AG04450 (cell line): ENCODE results near the gene ADAMTS15. TPM values are rescaled to one million over a fixed set of nuclear protein-coding genes. Genes with fewer than 3 reads are reported as not detected.
A peak's percentile ranks its signal among the peaks of the same experiment; 100 is the strongest.

Experiments used
- CTCF ChIA-PET: fragments of 300-600, 350-600 bp; formaldehyde crosslinking; extraction: SDS; loops from one replicate; lab custom pipeline; 2022; ENCODE audit warnings: antibody characterized with exemption, inconsistent platforms; lab: Charles Lee
- POLR2A ChIA-PET: fragments of 350-600 bp; formaldehyde crosslinking; extraction: SDS; loops from one replicate; lab custom pipeline; 2021; ENCODE audit warnings: antibody characterized with exemption, inconsistent platforms; lab: Yijun Ruan, JAX
- DNase-seq: peaks from one replicate; pipeline ENCODE4 v3.0.0-alpha.2; 2011; ENCODE audit warnings: low read depth, low spot score
- H3K27ac ChIP-seq: one replicate; pipeline ENCODE4 v1.5.1; 2012; ENCODE audit warnings: low read depth, low read length, control low read depth
- H3K27me3 ChIP-seq: one replicate; pipeline ENCODE4 v1.6.0; 2012; ENCODE audit warnings: low read length; ENCODE audit not compliant: control insufficient read depth, insufficient read depth
- H3K4me3 ChIP-seq: 2 replicates; pipeline ENCODE4 v1.5.1; 2011; ENCODE audit warnings: mild to moderate bottlenecking, low read depth, low read length, control low read depth
- H3K9me3 ChIP-seq: 2 replicates; pipeline ENCODE4 v1.5.1; 2012; ENCODE audit warnings: low read length; ENCODE audit not compliant: control insufficient read depth, insufficient read depth
- polyA plus RNA-seq: library from polyadenylated mRNA; depleted of rRNA; stranded (reverse); fragments of >200 nt; gene quantifications from 2 replicates; pipeline ENCODE4 v1.2.3, GENCODE V29; 2011
- TF ChIP-seq, protein P1 (sequence below): IDR thresholded peaks from 2 replicates; pipeline ENCODE4 v1.5.1; 2011; ENCODE audit warnings: low read depth, low read length, control low read depth, inconsistent platforms

Gene ADAMTS15
- polyA plus RNA-seq, 1 experiment: 5.8 TPM

DNA sequence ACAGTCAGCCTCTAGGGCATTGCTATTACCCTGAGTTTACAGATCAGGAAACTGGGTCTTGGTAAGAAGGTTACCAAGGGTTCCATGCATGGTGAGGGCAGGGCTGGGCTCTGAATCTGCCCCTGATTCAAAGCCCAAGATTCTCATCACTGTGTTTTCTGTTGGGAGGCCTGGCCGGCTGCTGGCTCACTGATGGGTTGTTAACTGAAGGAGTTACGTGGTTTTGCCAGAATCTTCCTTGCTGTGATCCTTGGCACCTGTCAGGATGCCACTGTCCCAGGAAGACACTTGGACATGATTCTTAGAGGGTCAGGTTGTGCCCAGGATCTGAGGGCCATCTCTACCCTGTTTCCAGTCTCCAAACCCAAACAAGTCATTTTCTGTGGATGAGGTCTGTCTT lies 61.5 kb downstream of the ADAMTS15 start:
- Histone ChIP-seq H3K9me3 (peaks cover 11% of the 10 kb centered on the region), H3K27me3 (no peaks in the 10 kb centered on the region), H3K27ac (peak overlapping the region; percentile 43), H3K4me3 (no peak overlapping the region)
- no peak for DNase-seq
- ChIA-PET POLR2A (interaction anchor here (1.5 kb wide), 1 partner anchor 13 kb away, joined by 6 read pairs; no protein-coding TSS in a partner anchor), CTCF (interaction anchor here (1.0 to 2.0 kb wide), 2 partner anchors 14 to 75 kb away, joined by 3 to 5 read pairs; no protein-coding TSS in a partner anchor)
- TF ChIP-seq, protein P1, sequence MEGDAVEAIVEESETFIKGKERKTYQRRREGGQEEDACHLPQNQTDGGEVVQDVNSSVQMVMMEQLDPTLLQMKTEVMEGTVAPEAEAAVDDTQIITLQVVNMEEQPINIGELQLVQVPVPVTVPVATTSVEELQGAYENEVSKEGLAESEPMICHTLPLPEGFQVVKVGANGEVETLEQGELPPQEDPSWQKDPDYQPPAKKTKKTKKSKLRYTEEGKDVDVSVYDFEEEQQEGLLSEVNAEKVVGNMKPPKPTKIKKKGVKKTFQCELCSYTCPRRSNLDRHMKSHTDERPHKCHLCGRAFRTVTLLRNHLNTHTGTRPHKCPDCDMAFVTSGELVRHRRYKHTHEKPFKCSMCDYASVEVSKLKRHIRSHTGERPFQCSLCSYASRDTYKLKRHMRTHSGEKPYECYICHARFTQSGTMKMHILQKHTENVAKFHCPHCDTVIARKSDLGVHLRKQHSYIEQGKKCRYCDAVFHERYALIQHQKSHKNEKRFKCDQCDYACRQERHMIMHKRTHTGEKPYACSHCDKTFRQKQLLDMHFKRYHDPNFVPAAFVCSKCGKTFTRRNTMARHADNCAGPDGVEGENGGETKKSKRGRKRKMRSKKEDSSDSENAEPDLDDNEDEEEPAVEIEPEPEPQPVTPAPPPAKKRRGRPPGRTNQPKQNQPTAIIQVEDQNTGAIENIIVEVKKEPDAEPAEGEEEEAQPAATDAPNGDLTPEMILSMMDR: no peak

DNA sequence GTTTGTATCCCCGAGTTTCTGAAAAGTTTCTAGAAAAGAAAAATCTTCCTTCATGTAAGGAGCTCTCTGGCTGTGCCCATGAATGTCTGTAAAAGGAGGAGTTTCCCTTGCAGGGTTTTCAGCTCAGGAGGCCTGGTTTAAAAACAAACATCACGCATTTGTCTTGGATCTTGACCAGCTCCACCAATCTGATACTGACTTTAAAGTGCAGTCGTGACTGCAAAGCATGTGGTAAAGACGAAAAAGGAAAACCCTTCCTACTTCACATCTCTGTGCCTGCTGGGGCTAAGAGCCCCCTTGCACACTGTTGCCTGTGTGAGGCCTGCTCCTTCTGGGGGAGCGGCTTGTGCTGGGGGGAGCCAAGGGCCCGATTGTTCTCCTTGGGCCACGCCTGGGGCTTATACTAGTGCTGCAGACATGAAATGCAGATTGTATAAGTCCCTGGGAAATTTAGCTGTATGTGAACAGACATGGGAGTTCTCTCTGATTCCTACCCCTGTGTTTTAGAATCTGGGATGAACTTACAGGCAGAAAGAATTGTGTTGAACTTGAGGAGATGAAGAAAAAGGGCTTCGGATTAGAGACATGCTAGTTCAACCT lies 62.1 kb downstream of the ADAMTS15 start:
- TF ChIP-seq, protein P1: no peak
- no peak for DNase-seq
- Histone ChIP-seq H3K4me3 (no peak overlapping the region), H3K9me3 (peaks cover 11% of the 10 kb centered on the region), H3K27me3 (no peaks in the 10 kb centered on the region), H3K27ac (peak overlapping the region; percentile 43)
- POLR2A ChIA-PET: interaction anchor here (1.5 kb wide), 1 partner anchor 12 kb away, joined by 6 read pairs; no protein-coding TSS in a partner anchor
- CTCF ChIA-PET: interaction anchor here (0.6 to 2.0 kb wide), 3 partner anchors 15 to 125 kb away, joined by 3 to 5 read pairs (median 3); no protein-coding TSS in a partner anchor

DNA sequence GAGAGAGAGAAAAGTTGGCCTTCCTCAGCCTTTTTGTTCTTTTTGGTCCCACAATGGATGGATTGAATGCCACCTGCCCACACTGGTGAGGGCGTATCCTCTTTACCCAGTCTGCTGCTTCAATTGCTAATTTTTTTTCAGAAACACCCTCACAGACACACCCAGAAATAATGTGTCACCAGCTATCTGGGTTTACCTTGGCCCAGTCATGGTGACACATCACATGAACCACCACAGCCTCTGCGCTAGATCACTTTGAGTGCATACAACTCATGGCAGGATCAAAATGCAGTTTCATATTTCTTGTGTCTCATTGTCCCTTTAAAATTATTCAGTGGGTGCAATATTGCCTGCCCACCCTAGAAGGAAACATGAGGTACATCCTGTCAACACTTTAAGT lies 63.3 kb downstream of the ADAMTS15 start:
- Histone ChIP-seq H3K27ac (no peak overlapping the region), H3K27me3 (no peaks in the 10 kb centered on the region), H3K4me3 (no peak overlapping the region), H3K9me3 (peaks cover 11% of the 10 kb centered on the region)
- DNase-seq: no peak
- ChIA-PET CTCF (no interaction called here), POLR2A (no interaction called here)
- TF ChIP-seq, protein P1: no peak

DNA sequence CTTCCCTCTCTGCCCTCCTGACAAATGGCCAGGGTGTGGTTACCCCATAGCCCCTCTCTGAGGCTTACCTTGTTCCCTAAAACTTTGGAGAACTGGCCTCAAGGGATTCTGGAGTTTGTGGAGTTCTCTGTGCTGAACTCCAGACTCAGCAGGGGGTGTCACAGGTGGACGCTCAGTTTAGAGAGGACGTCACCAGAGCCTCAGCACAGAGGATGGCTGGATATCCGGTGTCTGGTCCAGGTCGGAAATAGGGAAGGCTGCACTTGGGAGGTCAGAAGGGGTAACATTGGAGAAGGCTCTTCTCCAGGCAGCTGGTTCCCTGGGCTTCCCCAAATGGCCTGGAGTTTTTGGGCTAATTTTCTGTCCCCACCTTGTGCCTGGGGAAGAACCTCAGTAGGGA lies 64.2 kb downstream of the ADAMTS15 start:
- TF ChIP-seq, protein P1: no peak
- H3K27me3 ChIP-seq: no peaks in the 10 kb centered on the region
- H3K9me3 ChIP-seq: peaks cover 5% of the 10 kb centered on the region; the same call in 1 of the 2 replicates
- no peak for DNase-seq
- ChIA-PET CTCF (no interaction called here), POLR2A (no interaction called here)
- no peak overlapping the region for H3K4me3 ChIP-seq
- no peak overlapping the region for H3K27ac ChIP-seq

DNA sequence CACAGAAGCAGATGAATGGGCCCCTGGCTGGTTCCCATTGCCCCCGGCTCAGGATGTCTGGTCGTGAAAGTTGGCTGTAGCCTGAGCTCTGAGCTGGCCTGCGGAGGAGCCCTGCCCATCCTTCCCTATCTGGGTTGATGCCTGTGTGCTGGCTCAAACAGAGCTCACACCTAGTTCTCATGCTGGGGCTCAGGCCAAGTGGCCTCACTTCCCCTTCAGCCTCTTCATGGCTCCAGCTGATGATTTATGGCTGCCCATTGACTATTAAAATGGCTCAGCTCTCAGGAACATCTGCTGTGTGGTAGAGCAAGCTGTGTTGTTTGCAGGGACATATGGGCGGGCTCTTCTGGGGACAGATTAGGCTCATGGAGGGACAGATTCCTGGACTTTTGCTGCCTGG lies 64.7 kb downstream of the ADAMTS15 start:
- H3K27ac ChIP-seq: no peak overlapping the region
- TF ChIP-seq, protein P1: no peak
- peaks cover 1% of the 10 kb centered on the region; the same call in 1 of the 2 replicates for H3K9me3 ChIP-seq
- DNase-seq: no peak
- ChIA-PET CTCF (no interaction called here), POLR2A (no interaction called here)
- H3K27me3 ChIP-seq: no peaks in the 10 kb centered on the region
- no peak overlapping the region for H3K4me3 ChIP-seq
